CD14-positive monocyte (primary cell): ENCODE results near the gene COL17A1. TPM values are rescaled to one million over a fixed set of nuclear protein-coding genes. Genes with fewer than 3 reads are reported as not detected.

Source experiments
- DNase-seq, 3 donors: peaks; one replicate each; pipeline ENCODE4 v3.0.0-alpha.2; 2011 to 2022
- H2AFZ ChIP-seq: 2 replicates; pipeline ENCODE4 v1.6.0; 2012; ENCODE audit warnings: mild to moderate bottlenecking, low read depth, low read length, inconsistent platforms; ENCODE audit not compliant: insufficient read depth, poor library complexity, severe bottlenecking
- H3K27ac ChIP-seq, 2 donors: 1 replicate in 1 of 2; 2 replicates in 1 of 2; pipeline ENCODE4 v1.5.1; 2012 to 2013; ENCODE audit warnings: low read length in 2 of 2, control low read depth in 1 of 2, inconsistent platforms in 1 of 2, low read depth in 1 of 2, mild to moderate bottlenecking in 1 of 2
- H3K27me3 ChIP-seq, 2 donors: one replicate each; pipeline versions ENCODE4 v1.6.0 to v1.6.1; 2011 to 2013; ENCODE audit warnings: low read length in 2 of 2; ENCODE audit not compliant: control insufficient read depth in 2 of 2, insufficient read depth in 2 of 2
- H3K36me3 ChIP-seq, 2 donors: replicated peaks in 1 of 2; 1 replicate in 1 of 2; 2 replicates in 1 of 2; pipeline versions ENCODE4 v1.5.1 to v1.6.1; 2012 to 2013; ENCODE audit warnings: low read length in 2 of 2, control low read depth in 1 of 2, inconsistent platforms in 1 of 2, mild to moderate bottlenecking in 1 of 2; ENCODE audit not compliant: insufficient read depth in 2 of 2, control insufficient read depth in 1 of 2
- H3K4me1 ChIP-seq, 2 donors: 1 replicate in 1 of 2; 2 replicates in 1 of 2; pipeline versions ENCODE4 v1.5.1 to v1.6.1; 2012 to 2013; ENCODE audit warnings: low read length in 2 of 2, control low read depth in 1 of 2, inconsistent platforms in 1 of 2, mild to moderate bottlenecking in 1 of 2, moderate library complexity in 1 of 2; ENCODE audit not compliant: insufficient read depth in 2 of 2, control insufficient read depth in 1 of 2
- H3K4me2 ChIP-seq: replicated peaks from 2 replicates; pipeline ENCODE3; 2012; ENCODE audit warnings: low read length, moderate library complexity, mild to moderate bottlenecking; ENCODE audit not compliant: poor library complexity, severe bottlenecking; ENCODE audit errors: extremely low read depth
- H3K4me3 ChIP-seq, 3 experiments: fragments of 200-600 bp in 1 of 3; sonication (generic) in 1 of 3; replicated peaks in 1 of 3; 1 replicate in 2 of 3; 2 replicates in 1 of 3; pipeline ENCODE4 v1.5.1; 2011 to 2013; ENCODE audit warnings: low read length in 3 of 3, mild to moderate bottlenecking in 3 of 3, control low read depth in 2 of 3, low read depth in 2 of 3, inconsistent platforms in 1 of 3, moderate library complexity in 1 of 3
- H3K79me2 ChIP-seq: 2 replicates; pipeline ENCODE4 v1.6.0; 2012; ENCODE audit warnings: mild to moderate bottlenecking, control low read depth, inconsistent platforms, low read length, moderate library complexity; ENCODE audit not compliant: insufficient read depth
- H3K9ac ChIP-seq: 2 replicates; pipeline ENCODE4 v1.6.0; 2017; ENCODE audit warnings: low read length, mild to moderate bottlenecking; ENCODE audit not compliant: insufficient read depth, poor library complexity, severe bottlenecking
- H3K9me3 ChIP-seq, 2 donors: replicated peaks in 1 of 2; 1 replicate in 1 of 2; 2 replicates in 1 of 2; pipeline versions ENCODE4 v1.5.1 to v1.6.1; 2012 to 2013; ENCODE audit warnings: low read length in 2 of 2, control low read depth in 1 of 2; ENCODE audit not compliant: control insufficient read depth in 1 of 2, insufficient read depth in 1 of 2
- H4K20me1 ChIP-seq: 2 replicates; pipeline ENCODE4 v1.6.0; 2012; ENCODE audit warnings: mild to moderate bottlenecking, low read length, control low read depth, moderate library complexity; ENCODE audit not compliant: insufficient read depth
- H3K27ac Mint-ChIP-seq, 7 donors: one replicate each; pipeline ENCODE4 v1.8.0; 2020; ENCODE audit warnings: mild to moderate bottlenecking in 7 of 7, mixed read lengths in 7 of 7, moderate library complexity in 6 of 7, inconsistent platforms in 2 of 7
- H3K27me3 Mint-ChIP-seq, 3 donors: one replicate each; pipeline ENCODE4 v1.8.0; 2021 to 2022; ENCODE audit warnings: low read depth in 3 of 3, mild to moderate bottlenecking in 3 of 3, mixed read lengths in 3 of 3, moderate library complexity in 3 of 3, inconsistent platforms in 1 of 3
- H3K36me3 Mint-ChIP-seq, 2 donors: one replicate each; pipeline ENCODE4 v1.8.0; 2020; ENCODE audit warnings: mixed read lengths in 2 of 2, inconsistent platforms in 1 of 2, mild to moderate bottlenecking in 1 of 2
- H3K4me1 Mint-ChIP-seq: one replicate; pipeline ENCODE4 v1.8.0; 2020; ENCODE audit warnings: mild to moderate bottlenecking, mixed read lengths
- H3K4me3 Mint-ChIP-seq, 2 donors: one replicate each; pipeline ENCODE4 v1.8.0; 2020; ENCODE audit warnings: mild to moderate bottlenecking in 2 of 2, mixed read lengths in 2 of 2, moderate library complexity in 1 of 2
- H3K9me3 Mint-ChIP-seq, 7 donors: one replicate each; pipeline ENCODE4 v1.8.0; 2020 to 2022; ENCODE audit warnings: mixed read lengths in 7 of 7, mild to moderate bottlenecking in 6 of 7, moderate library complexity in 6 of 7, inconsistent platforms in 2 of 7
- WGBS: methylation state at CpG from one replicate; pipeline ENCODE4 v1.1.5; 2013; ENCODE audit warnings: missing lambda C conversion rate; ENCODE audit not compliant: insufficient coverage; 5-methylcytosine and 5-hydroxymethylcytosine counted together
- intact Hi-C, 2 donors: fragments of 100-400 bp; cut with micrococcal nuclease; formaldehyde crosslinking; loops; one replicate each; pipeline versions ENCODE4 v1.15.0 to v1.15.1; 2023
- polyA plus RNA-seq, 3 donors: library from polyadenylated mRNA; depleted of rRNA in 1 of 3; unstranded in 2 of 3; stranded (reverse) in 1 of 3; fragments of 300-500 nt in 2 of 3; fragments of >200 nt in 1 of 3; fragmentation: Illumina TruSeq in 2 of 3; gene quantifications; 1 replicate in 2 of 3; 2 replicates in 1 of 3; pipeline ENCODE4 v1.2.3, GENCODE V29; 2012 to 2021
- TF ChIP-seq, protein P1 (sequence below): fragments of 200-600 bp; IDR thresholded peaks from one replicate; pipeline ENCODE4 v1.8.0; 2022; ENCODE audit warnings: antibody characterized with exemption, mild to moderate bottlenecking

Gene COL17A1
- polyA plus RNA-seq, 3 donors, result not detected

DNA sequence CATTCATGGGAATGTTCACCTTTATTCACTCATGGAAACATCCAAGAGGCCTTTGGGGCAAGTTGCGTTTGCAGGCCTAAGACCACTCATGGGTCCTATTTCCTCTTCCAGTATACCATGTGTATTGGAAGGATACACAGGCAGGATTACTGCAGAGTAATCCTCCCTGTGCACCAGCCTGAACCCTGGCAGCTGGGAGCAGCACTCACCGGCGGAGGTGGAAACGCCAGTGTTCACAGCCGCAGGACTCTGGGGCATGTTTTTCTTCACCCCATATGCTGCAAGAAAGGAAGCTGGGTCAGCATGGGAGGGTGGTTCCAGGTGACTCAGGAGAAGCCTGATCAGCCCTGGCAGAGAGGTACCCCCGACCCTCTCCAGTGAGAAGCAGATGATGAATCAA lies 24.5 kb downstream of the COL17A1 start:
- DNase-seq, result no peak
- no peaks in the 10 kb centered on the region for H3K36me3 Mint-ChIP-seq

DNA sequence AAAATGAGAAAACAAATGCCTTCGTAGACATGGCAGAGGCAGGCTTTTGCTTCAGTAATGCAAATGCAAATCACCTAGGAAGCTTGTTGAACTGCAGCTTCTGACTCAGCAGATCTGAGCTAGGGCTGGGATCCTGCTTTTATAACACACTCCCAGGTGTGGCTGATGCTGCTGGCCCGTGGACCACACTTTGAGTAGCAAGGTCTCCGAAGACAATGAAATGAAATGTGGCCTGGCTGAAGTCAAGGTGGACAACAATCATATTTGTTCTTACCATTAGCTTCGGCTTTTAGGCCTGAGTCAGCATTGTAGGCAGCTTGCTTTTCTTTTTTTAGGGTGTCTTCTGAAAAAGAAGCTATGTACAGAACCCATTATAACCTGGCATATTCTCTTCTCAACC lies 26.3 kb downstream of the COL17A1 start:
- TF ChIP-seq, protein P1, sequence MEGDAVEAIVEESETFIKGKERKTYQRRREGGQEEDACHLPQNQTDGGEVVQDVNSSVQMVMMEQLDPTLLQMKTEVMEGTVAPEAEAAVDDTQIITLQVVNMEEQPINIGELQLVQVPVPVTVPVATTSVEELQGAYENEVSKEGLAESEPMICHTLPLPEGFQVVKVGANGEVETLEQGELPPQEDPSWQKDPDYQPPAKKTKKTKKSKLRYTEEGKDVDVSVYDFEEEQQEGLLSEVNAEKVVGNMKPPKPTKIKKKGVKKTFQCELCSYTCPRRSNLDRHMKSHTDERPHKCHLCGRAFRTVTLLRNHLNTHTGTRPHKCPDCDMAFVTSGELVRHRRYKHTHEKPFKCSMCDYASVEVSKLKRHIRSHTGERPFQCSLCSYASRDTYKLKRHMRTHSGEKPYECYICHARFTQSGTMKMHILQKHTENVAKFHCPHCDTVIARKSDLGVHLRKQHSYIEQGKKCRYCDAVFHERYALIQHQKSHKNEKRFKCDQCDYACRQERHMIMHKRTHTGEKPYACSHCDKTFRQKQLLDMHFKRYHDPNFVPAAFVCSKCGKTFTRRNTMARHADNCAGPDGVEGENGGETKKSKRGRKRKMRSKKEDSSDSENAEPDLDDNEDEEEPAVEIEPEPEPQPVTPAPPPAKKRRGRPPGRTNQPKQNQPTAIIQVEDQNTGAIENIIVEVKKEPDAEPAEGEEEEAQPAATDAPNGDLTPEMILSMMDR, result no peak

More for the DNA sequence above, 24.5 kb downstream of the COL17A1 start:
- H3K36me3 ChIP-seq, result no peaks in the 10 kb centered on the region
- H3K9me3 ChIP-seq, result no peaks in the 10 kb centered on the region
- no peaks in the 10 kb centered on the region for H3K4me1 Mint-ChIP-seq
- no peaks in the 10 kb centered on the region for H3K27me3 ChIP-seq
- H3K27me3 Mint-ChIP-seq, result peaks cover 0 to 4% (median 1%) of the 10 kb centered on the region in 3 donors
- TF ChIP-seq, protein P1, result no peak
- H4K20me1 ChIP-seq, result no peaks in the 10 kb centered on the region
- H3K9ac ChIP-seq, result no peak overlapping the region
- H3K4me3 Mint-ChIP-seq, result no peak overlapping the region
- H3K4me3 ChIP-seq, result no peak overlapping the region
- no peak overlapping the region for H2AFZ ChIP-seq
- no peak overlapping the region for H3K27ac ChIP-seq
- intact Hi-C loops, result no loop called here
- H3K79me2 ChIP-seq, result no peaks in the 10 kb centered on the region
- H3K9me3 Mint-ChIP-seq, result no peaks in the 10 kb centered on the region
- 95% methylated on average over 4 of the region's 6 CpGs for WGBS
- no peak overlapping the region for H3K27ac Mint-ChIP-seq
- no peak overlapping the region for H3K4me2 ChIP-seq
- H3K4me1 ChIP-seq, result no peaks in the 10 kb centered on the region

More for the DNA sequence above, 26.3 kb downstream of the COL17A1 start:
- no peaks in the 10 kb centered on the region for H3K4me1 Mint-ChIP-seq
- H3K27ac ChIP-seq, result no peak overlapping the region
- DNase-seq, result no peak
- intact Hi-C loops, result loop anchor here in 1 of 2 donors (10.0 kb wide), 1 partner anchor 145 kb away; no protein-coding TSS in a partner anchor
- H3K9me3 Mint-ChIP-seq, result peaks cover 0 to 1% (median 0%) of the 10 kb centered on the region in 7 donors
- no peaks in the 10 kb centered on the region for H3K36me3 ChIP-seq
- peaks cover 0 to 4% (median 1%) of the 10 kb centered on the region in 3 donors for H3K27me3 Mint-ChIP-seq
- no peak overlapping the region for H3K4me3 Mint-ChIP-seq
- H3K9ac ChIP-seq, result no peak overlapping the region
- no peaks in the 10 kb centered on the region for H3K9me3 ChIP-seq
- H3K36me3 Mint-ChIP-seq, result no peaks in the 10 kb centered on the region
- 71% methylated on average over 3 of the region's 4 CpGs for WGBS
- H2AFZ ChIP-seq, result no peak overlapping the region
- no peaks in the 10 kb centered on the region for H3K79me2 ChIP-seq
- no peaks in the 10 kb centered on the region for H3K4me1 ChIP-seq
- no peak overlapping the region for H3K4me3 ChIP-seq
- H3K4me2 ChIP-seq, result no peak overlapping the region
- no peaks in the 10 kb centered on the region for H3K27me3 ChIP-seq
- no peaks in the 10 kb centered on the region for H4K20me1 ChIP-seq
- no peak overlapping the region for H3K27ac Mint-ChIP-seq
